ENCODE results near the gene ARHGAP4. TPM values are rescaled to one million over a fixed set of nuclear protein-coding genes. Genes with fewer than 3 reads are reported as not detected.

The ARHGAP4 gene
- total RNA-seq, 2 donors from 2014 or later: 7.6 to 8.9 TPM

DNA sequence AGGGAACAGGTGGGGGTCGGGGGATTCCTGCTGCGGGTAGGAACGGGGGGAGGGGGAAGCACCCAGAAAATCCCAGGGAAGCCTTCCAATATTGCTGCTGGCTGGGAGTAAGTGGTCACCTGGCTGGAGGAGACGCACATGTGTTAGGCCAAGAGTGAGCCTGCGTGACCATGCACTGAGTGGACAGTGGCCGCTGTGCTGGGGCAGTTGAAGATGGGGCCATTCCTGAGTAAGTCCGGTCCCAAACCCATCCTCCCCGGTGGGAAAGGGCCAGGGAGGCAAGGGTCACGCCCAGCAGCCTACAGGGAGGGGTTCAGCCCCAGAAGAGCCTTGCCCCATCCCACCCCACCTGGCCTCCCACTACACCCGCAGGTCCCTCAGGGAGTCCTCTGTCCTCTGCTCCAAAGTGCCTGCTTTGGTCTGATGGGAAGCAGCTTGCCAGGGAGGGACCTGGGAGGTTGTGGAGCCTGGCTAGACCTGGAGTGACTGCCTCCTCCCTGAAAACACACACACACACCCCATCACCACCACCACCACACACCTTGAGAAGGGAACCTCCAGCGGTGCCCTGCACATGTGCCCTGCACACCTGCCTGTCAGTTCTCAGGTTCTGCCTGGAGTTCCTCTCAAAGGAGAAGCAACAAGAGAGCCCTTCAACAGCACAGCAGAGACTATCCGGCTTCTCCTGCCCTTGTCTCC, 46.2 kb downstream of the ARHGAP4 start:
- TF ChIP-seq, protein P1, sequence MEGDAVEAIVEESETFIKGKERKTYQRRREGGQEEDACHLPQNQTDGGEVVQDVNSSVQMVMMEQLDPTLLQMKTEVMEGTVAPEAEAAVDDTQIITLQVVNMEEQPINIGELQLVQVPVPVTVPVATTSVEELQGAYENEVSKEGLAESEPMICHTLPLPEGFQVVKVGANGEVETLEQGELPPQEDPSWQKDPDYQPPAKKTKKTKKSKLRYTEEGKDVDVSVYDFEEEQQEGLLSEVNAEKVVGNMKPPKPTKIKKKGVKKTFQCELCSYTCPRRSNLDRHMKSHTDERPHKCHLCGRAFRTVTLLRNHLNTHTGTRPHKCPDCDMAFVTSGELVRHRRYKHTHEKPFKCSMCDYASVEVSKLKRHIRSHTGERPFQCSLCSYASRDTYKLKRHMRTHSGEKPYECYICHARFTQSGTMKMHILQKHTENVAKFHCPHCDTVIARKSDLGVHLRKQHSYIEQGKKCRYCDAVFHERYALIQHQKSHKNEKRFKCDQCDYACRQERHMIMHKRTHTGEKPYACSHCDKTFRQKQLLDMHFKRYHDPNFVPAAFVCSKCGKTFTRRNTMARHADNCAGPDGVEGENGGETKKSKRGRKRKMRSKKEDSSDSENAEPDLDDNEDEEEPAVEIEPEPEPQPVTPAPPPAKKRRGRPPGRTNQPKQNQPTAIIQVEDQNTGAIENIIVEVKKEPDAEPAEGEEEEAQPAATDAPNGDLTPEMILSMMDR (IDR thresholded peaks at IDR 0.05): no peak
- H3K27ac ChIP-seq: no peak overlapping the region
- no peak for DNase-seq (ENCODE audit: low spot score)
- no peak overlapping the region for H3K4me3 ChIP-seq
- H3K36me3 ChIP-seq: no peaks in the 10 kb centered on the region
- H3K4me1 ChIP-seq: no peaks in the 10 kb centered on the region
- peaks cover 6 to 18% of the 10 kb centered on the region in 2 donors for H3K27me3 ChIP-seq
- no peaks in the 10 kb centered on the region for H3K9me3 ChIP-seq

DNA sequence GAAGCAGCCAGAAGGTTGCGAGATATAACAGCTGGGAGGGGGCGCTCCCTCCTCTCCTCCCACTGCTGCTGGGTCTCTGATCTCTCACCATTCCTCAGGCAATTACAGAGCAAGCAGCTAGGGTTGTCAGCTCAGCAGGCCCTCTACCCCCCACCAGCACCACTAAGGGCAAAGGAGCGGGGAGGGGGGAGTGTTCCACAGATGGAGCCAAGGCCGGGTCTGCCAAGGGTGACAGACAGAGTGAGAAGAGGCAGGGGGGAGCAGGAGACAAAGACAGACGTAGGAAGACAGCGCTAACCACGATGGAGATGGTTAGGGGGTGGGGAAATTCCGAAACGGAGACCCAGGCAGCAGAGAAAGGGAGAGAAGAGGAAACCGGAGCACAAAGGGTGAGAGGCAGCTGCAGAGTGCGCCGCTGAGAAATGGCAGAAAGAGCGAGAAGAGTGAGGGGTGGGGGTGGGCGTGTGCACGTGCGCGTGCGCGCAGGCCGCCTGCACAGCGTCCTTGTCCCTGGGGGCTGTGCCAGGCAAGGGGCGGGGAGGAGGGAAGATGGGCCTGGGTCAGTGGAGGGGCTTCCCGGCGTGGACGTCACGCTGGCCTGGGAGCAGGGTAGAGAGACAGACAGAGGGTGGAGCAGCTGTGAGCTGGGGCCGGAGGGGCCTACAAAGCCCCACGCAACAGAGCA, 47.0 kb downstream of the ARHGAP4 start:
- no peaks in the 10 kb centered on the region for H3K4me1 ChIP-seq
- H3K4me3 ChIP-seq: no peak overlapping the region
- peaks cover 0 to 12% of the 10 kb centered on the region in 2 donors for H3K27me3 ChIP-seq

GRCh38 chrX:153878345-153878744, 47.7 kb downstream of the ARHGAP4 start:
- TF ChIP-seq, protein P1 (IDR thresholded peaks at IDR 0.05): no peak
- no peak overlapping the region for H3K27ac ChIP-seq
- no peaks in the 10 kb centered on the region for H3K9me3 ChIP-seq
- no peaks in the 10 kb centered on the region for H3K36me3 ChIP-seq
- H3K27me3 ChIP-seq: peaks cover 0 to 7% of the 10 kb centered on the region in 2 donors
- no peak overlapping the region for H3K4me3 ChIP-seq
- H3K4me1 ChIP-seq: no peaks in the 10 kb centered on the region
- DNase-seq (ENCODE audit: low spot score): no peak

More for the DNA sequence above, 47.0 kb downstream of the ARHGAP4 start:
- TF ChIP-seq, protein P1 (IDR thresholded peaks at IDR 0.05): no peak
- H3K9me3 ChIP-seq: no peaks in the 10 kb centered on the region
- no peak overlapping the region for H3K27ac ChIP-seq
- no peaks in the 10 kb centered on the region for H3K36me3 ChIP-seq
- no peak for DNase-seq (ENCODE audit: low spot score)

GRCh38 chrX:153877571-153878261, 48.3 kb downstream of the ARHGAP4 start:
- TF ChIP-seq, protein P1 (IDR thresholded peaks at IDR 0.05): no peak
- Histone ChIP-seq H3K27me3 (peaks cover 0 to 7% of the 10 kb centered on the region in 2 donors), H3K27ac (no peak overlapping the region), H3K4me3 (no peak overlapping the region), H3K4me1 (no peaks in the 10 kb centered on the region), H3K9me3 (no peaks in the 10 kb centered on the region), H3K36me3 (no peaks in the 10 kb centered on the region)
- DNase-seq (ENCODE audit: low spot score): no peak

DNA sequence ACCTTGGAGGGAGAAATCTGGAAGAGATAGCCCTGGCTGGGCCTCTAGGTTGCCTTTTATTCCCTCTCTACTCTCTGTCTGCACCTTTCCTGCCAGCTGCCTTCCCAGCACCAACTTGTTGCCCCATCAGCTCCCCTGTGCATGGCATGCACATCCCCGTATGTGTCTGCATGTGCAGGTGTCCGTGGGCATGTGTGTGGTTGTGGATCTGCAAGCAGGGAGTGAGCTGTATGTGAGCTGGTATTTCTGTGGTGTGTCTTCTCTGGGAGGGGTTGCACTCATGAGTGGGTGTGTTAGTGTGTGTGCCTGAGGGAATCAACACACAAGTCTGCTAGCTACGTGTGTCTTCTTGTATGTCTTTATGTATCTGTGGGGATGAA, 50.0 kb downstream of the ARHGAP4 start:
- TF ChIP-seq, protein P1 (IDR thresholded peaks at IDR 0.05): no peak
- no peaks in the 10 kb centered on the region for H3K4me1 ChIP-seq
- no peaks in the 10 kb centered on the region for H3K9me3 ChIP-seq
- peaks cover 0 to under 1% of the 10 kb centered on the region in 2 donors for H3K27me3 ChIP-seq
- no peaks in the 10 kb centered on the region for H3K36me3 ChIP-seq
- no peak for DNase-seq (ENCODE audit: low spot score)
- H3K27ac ChIP-seq: no peak overlapping the region
- no peak overlapping the region for H3K4me3 ChIP-seq

All from right atrium auricular region (tissue), 2 donors.